Cardiac fibroblast (primary cell): Measurements from ENCODE around the gene TRAM2.

ENCODE experiments used
- DNase-seq, 2 donors: peaks; one replicate each; pipeline versions ENCODE4 v3.0.0 to v3.0.0-alpha.2; 2010; ENCODE audit warnings: low read depth in 2 of 2
- H3K4me3 ChIP-seq, 2 donors: replicated peaks in 1 of 2; 1 replicate in 1 of 2; 2 replicates in 1 of 2; pipeline ENCODE4 v1.5.1; 2011; ENCODE audit warnings: low read depth in 2 of 2, low read length in 2 of 2, mild to moderate bottlenecking in 2 of 2, moderate library complexity in 1 of 2
- CTCF ChIP-seq: IDR thresholded peaks from one replicate; pipeline ENCODE4 v1.5.1; 2011; ENCODE audit warnings: low read depth, mild to moderate bottlenecking, low read length, inconsistent platforms

TRAM2 gene

GRCh38 chr6:52515219-52515960 lies 61.5 kb downstream of the TRAM2 start:
- H3K4me3 ChIP-seq = no peak overlapping the region
- TF ChIP-seq CTCF = no peak
- DNase-seq = no peak

GRCh38 chr6:52514514-52514913 lies 62.3 kb downstream of the TRAM2 start:
- H3K4me3 ChIP-seq = no peak overlapping the region
- no peak for TF ChIP-seq CTCF
- DNase-seq = peak; percentile 90

- no peak for TF ChIP-seq CTCF
- H3K4me3 ChIP-seq = no peak overlapping the region
- no peak for DNase-seq
These were observed 63.0 kb downstream of the TRAM2 start for GRCh38 chr6:52513896-52514295.

GRCh38 chr6:52513464-52513863 lies 63.4 kb downstream of the TRAM2 start:
- peak in 1 of 2 donors; percentile 48 for DNase-seq
- no peak for TF ChIP-seq CTCF
- H3K4me3 ChIP-seq = no peak overlapping the region

GRCh38 chr6:52512199-52512598 lies 64.7 kb downstream of the TRAM2 start:
- peak; percentile 96 for DNase-seq
- no peak overlapping the region for H3K4me3 ChIP-seq
- no peak for TF ChIP-seq CTCF

- no peak overlapping the region for H3K4me3 ChIP-seq
- no peak for TF ChIP-seq CTCF
- peak in 1 of 2 donors; percentile 78 for DNase-seq
These were observed 65.2 kb downstream of the TRAM2 start for GRCh38 chr6:52511572-52512151.
